Natural killer cell (primary cell): ENCODE data around the gene CYFIP2. TPM values are rescaled to one million over a fixed set of nuclear protein-coding genes. Genes with fewer than 3 reads are reported as not detected.

ENCODE experiments used
- ATAC-seq, 3 donors: fragments of 150-1000 bp in 2 of 3; fragments of 200-7000 bp in 1 of 3; cut with Tn5 transposase; 1 replicate in 1 of 3; 2 replicates in 2 of 3; pipeline ENCODE4 v1.10.0; 2021; ENCODE audit warnings: mild to moderate bottlenecking in 2 of 3, moderate library complexity in 2 of 3
- DNase-seq, 2 donors: peaks; one replicate each; pipeline versions ENCODE4 v3.0.0 to v3.0.0-alpha.2; 2013 to 2021; ENCODE audit warnings: mixed read lengths in 1 of 2
- H3K27ac ChIP-seq: one replicate; pipeline ENCODE4 v1.5.1; 2013; ENCODE audit warnings: mild to moderate bottlenecking, low read length
- H3K27me3 ChIP-seq: one replicate; pipeline ENCODE4 v1.6.1; 2013; ENCODE audit warnings: low read length; ENCODE audit not compliant: control insufficient read depth, insufficient read depth
- H3K36me3 ChIP-seq: one replicate; pipeline ENCODE4 v1.6.1; 2013; ENCODE audit warnings: low read length; ENCODE audit not compliant: control insufficient read depth, insufficient read depth
- H3K4me1 ChIP-seq: one replicate; pipeline ENCODE4 v1.6.1; 2013; ENCODE audit warnings: low read length; ENCODE audit not compliant: control insufficient read depth, insufficient read depth
- H3K4me3 ChIP-seq: one replicate; pipeline ENCODE4 v1.5.1; 2013; ENCODE audit warnings: low read length
- H3K9me3 ChIP-seq: one replicate; pipeline ENCODE4 v1.6.1; 2013; ENCODE audit warnings: low read length; ENCODE audit not compliant: control insufficient read depth, insufficient read depth
- H3K27ac Mint-ChIP-seq, 2 donors: one replicate each; pipeline ENCODE4 v1.8.0; 2022; ENCODE audit warnings: mild to moderate bottlenecking in 2 of 2, mixed read lengths in 2 of 2, moderate library complexity in 1 of 2
- H3K27me3 Mint-ChIP-seq, 2 donors: one replicate each; pipeline ENCODE4 v1.8.0; 2022; ENCODE audit warnings: low read depth in 2 of 2, mixed read lengths in 2 of 2
- H3K36me3 Mint-ChIP-seq: one replicate; pipeline ENCODE4 v1.8.0; 2022; ENCODE audit warnings: mixed read lengths
- H3K4me1 Mint-ChIP-seq, 2 donors: one replicate each; pipeline ENCODE4 v1.8.0; 2022; ENCODE audit warnings: mixed read lengths in 2 of 2
- H3K4me3 Mint-ChIP-seq: one replicate; pipeline ENCODE4 v1.8.0; 2022; ENCODE audit warnings: mild to moderate bottlenecking, moderate library complexity, mixed read lengths
- H3K9me3 Mint-ChIP-seq, 2 donors: one replicate each; pipeline ENCODE4 v1.8.0; 2022; ENCODE audit warnings: mixed read lengths in 2 of 2
- WGBS: methylation state at CpG from one replicate; pipeline ENCODE4 v1.1.7; 2013; ENCODE audit warnings: missing lambda C conversion rate; ENCODE audit not compliant: insufficient coverage; 5-methylcytosine and 5-hydroxymethylcytosine counted together
- intact Hi-C: fragments of 100-400 bp; cut with micrococcal nuclease; formaldehyde crosslinking; loops from one replicate; pipeline ENCODE4 v1.14.2; 2022
- total RNA-seq, 4 donors: library from RNA; stranded (reverse); fragments of 120-200 nt in 1 of 4; gene quantifications; one replicate each; pipeline versions ENCODE4 v1.2.3 to v1.2.4, GENCODE V29; 2013 to 2022
- TF ChIP-seq, protein P1 (sequence below): fragments of 200-600 bp; IDR thresholded peaks from one replicate; pipeline ENCODE4 v1.8.0; 2022; ENCODE audit warnings: antibody characterized with exemption

The CYFIP2 gene
- total RNA-seq, 3 donors from 2014 or later (not counting 1 experiment from before 2014, with no cell fraction given) = 464 to 542 (median 532) TPM

DNA sequence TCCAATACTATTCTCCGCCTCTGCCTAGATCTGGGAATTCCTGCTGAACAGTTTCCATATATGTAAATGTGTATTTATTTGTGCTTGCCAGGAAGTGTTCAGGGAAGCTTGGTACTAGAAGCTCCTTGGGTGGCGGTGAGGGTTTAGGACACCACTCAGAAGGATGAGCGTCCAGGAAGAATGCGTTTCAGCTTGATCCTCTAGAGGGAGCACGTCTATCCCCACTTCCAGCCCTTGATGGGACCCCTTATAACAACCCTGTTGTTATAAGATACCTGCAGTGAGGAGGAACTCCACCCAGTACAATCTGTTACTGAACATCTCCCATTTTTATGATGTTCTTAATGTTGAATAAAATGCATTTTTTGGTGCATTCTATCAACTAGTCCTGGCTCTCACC, 88.9 kb downstream of the CYFIP2 start:
- H3K27me3 Mint-ChIP-seq = no peaks in the 10 kb centered on the region
- no peaks in the 10 kb centered on the region for H3K9me3 Mint-ChIP-seq
- no peak overlapping the region for H3K4me3 ChIP-seq
- H3K4me3 Mint-ChIP-seq = no peak overlapping the region
- WGBS = 87% methylated on average over 4 of the region's 5 CpGs
- H3K4me1 ChIP-seq = peaks cover 2% of the 10 kb centered on the region
- H3K27ac Mint-ChIP-seq = peak overlapping the region; percentile 47 to 54
- no peak for DNase-seq
- no peaks in the 10 kb centered on the region for H3K27me3 ChIP-seq
- H3K9me3 ChIP-seq = no peaks in the 10 kb centered on the region
- H3K4me1 Mint-ChIP-seq = peaks cover 41 to 58% of the 10 kb centered on the region in 2 donors
- H3K36me3 Mint-ChIP-seq = peaks cover 9% of the 10 kb centered on the region
- H3K36me3 ChIP-seq = peaks cover 78% of the 10 kb centered on the region
- H3K27ac ChIP-seq = no peak overlapping the region
- no peak for ATAC-seq
- TF ChIP-seq, protein P1, sequence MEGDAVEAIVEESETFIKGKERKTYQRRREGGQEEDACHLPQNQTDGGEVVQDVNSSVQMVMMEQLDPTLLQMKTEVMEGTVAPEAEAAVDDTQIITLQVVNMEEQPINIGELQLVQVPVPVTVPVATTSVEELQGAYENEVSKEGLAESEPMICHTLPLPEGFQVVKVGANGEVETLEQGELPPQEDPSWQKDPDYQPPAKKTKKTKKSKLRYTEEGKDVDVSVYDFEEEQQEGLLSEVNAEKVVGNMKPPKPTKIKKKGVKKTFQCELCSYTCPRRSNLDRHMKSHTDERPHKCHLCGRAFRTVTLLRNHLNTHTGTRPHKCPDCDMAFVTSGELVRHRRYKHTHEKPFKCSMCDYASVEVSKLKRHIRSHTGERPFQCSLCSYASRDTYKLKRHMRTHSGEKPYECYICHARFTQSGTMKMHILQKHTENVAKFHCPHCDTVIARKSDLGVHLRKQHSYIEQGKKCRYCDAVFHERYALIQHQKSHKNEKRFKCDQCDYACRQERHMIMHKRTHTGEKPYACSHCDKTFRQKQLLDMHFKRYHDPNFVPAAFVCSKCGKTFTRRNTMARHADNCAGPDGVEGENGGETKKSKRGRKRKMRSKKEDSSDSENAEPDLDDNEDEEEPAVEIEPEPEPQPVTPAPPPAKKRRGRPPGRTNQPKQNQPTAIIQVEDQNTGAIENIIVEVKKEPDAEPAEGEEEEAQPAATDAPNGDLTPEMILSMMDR = no peak
- intact Hi-C loops = no loop called here

DNA sequence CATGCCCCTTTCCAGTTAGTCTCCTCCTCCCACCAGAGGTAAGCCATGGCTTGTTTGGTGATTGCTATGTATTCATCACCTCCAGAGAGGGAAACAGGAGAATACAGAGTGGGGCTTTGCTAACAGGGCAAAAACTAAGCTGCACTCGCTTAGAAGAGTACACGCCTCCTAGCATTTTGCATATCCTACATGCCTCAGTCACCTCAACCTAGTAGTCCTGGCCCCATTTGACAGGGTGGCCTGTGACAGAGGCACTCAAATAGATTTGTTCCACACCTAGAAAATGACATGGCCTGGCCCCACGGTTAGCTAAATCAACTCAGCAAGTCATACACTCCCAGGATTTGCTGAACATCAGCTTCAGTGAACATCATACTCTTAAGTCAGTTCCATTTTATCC, 90.7 kb downstream of the CYFIP2 start:
- Mint-ChIP-seq H3K27me3 (no peaks in the 10 kb centered on the region), H3K27ac (peak overlapping the region; percentile 47 to 54), H3K4me1 (peaks cover 27 to 40% of the 10 kb centered on the region in 2 donors), H3K4me3 (no peak overlapping the region), H3K9me3 (no peaks in the 10 kb centered on the region), H3K36me3 (peaks cover 25% of the 10 kb centered on the region)
- intact Hi-C loops = no loop called here
- TF ChIP-seq, protein P1 = no peak
- 88% methylated on average over 3 of the region's 3 CpGs for WGBS
- DNase-seq = no peak
- Histone ChIP-seq H3K9me3 (no peaks in the 10 kb centered on the region), H3K36me3 (peaks cover 89% of the 10 kb centered on the region), H3K27ac (no peak overlapping the region), H3K27me3 (no peaks in the 10 kb centered on the region), H3K4me1 (no peaks in the 10 kb centered on the region), H3K4me3 (no peak overlapping the region)
- ATAC-seq = no peak

DNA sequence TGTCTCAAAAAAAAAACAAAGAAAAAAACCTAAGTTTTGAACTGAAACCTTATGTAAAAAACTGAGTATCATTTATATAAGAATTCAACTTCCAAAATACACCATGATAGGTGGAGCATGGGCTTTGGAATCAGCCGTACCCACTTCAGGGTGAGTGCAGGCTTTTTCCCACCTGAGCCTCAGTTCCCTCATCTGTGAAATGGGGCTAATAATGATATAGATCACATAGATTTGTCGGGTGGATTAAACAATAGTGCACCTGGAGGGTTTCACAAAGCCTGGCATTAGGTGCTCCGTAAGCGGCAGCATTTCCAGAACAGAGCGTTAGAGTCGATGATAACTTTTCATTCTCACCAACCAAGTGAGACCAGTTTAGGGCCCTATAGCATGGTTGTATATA, 91.9 kb downstream of the CYFIP2 start:
- H3K4me3 Mint-ChIP-seq = no peak overlapping the region
- DNase-seq = no peak

More for the DNA sequence above, 91.9 kb downstream of the CYFIP2 start:
- WGBS = 92% methylated on average over 6 of the region's 6 CpGs
- Histone ChIP-seq H3K4me3 (no peak overlapping the region), H3K27me3 (no peaks in the 10 kb centered on the region), H3K36me3 (peaks cover 89% of the 10 kb centered on the region), H3K4me1 (no peaks in the 10 kb centered on the region), H3K9me3 (no peaks in the 10 kb centered on the region), H3K27ac (no peak overlapping the region)
- Mint-ChIP-seq H3K27ac (peak overlapping the region; percentile 16 to 54), H3K9me3 (no peaks in the 10 kb centered on the region), H3K4me1 (peaks cover 15 to 30% of the 10 kb centered on the region in 2 donors), H3K36me3 (peaks cover 33% of the 10 kb centered on the region), H3K27me3 (no peaks in the 10 kb centered on the region)
- TF ChIP-seq, protein P1 = no peak
- no peak for ATAC-seq
- intact Hi-C loops = no loop called here
